ENCODE measurements around the gene SLC16A12.

GRCh38 chr10:89565180-89565579 is 29.8 kb upstream of the SLC16A12 start:
- no peak for TF ChIP-seq CTCF (IDR thresholded peaks at IDR 0.05)
- no peak for TF ChIP-seq EP300 (IDR thresholded peaks at IDR 0.05)
- no peak for TF ChIP-seq POLR2A (IDR thresholded peaks at IDR 0.05)
